IPS-11a (cell line): ENCODE measurements around the gene FEZF1.

Source experiments
- H3K4me3 ChIP-seq: one replicate; pipeline ENCODE4 v1.5.1; 2013; ENCODE audit warnings: low read depth, low read length, control low read depth

The FEZF1 gene

GRCh38 chr7:122273117-122273516 is 31.4 kb downstream of the FEZF1 start:
- H3K4me3 ChIP-seq, result no peak overlapping the region

GRCh38 chr7:122269241-122269640 is 35.3 kb downstream of the FEZF1 start:
- H3K4me3 ChIP-seq, result no peak overlapping the region

- H3K4me3 ChIP-seq, result no peak overlapping the region
Observed at GRCh38 chr7:122268101-122268500, 36.4 kb downstream of the FEZF1 start.

DNA sequence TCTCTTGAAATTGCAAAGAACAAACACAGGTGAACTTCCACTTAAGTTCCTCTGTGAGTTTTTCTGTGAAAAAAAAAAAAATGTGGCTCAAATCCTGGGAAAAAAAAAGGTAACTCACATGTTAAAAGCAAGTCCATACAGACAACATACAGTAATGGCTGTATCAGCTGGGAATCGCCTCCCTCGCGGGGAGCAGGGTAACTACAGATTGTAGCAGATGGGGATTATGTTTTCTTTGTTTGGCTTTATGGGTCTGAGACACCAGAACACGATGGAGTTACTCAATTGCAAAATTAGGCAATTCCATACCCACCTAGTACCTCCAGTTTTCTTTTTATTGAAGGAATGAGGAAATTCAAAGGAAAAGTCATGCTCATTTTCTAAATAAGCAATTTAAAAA is 42.3 kb downstream of the FEZF1 start:
- H3K4me3 ChIP-seq, result no peak overlapping the region

DNA sequence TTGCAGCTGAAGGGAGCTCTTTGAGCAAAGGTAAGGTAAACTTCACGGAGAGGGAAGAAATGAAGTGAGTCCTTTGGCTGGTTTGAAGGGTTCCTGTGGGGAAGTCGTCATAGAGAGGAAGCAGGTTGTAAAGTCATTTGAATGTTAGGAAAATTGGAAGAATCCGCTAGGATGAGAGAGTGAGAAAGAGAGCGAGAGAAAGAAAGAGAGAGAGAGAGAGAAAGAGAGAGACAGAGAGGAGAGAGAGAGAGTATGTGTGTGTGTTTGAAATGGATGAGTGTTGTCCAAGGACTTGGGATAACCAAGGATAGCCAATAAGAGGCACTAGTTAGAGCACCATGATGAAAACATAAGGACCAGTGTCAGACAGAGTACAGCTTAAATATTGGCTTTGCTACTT is 43.1 kb downstream of the FEZF1 start:
- no peak overlapping the region for H3K4me3 ChIP-seq

GRCh38 chr7:122261016-122261415 is 43.5 kb downstream of the FEZF1 start:
- H3K4me3 ChIP-seq, result no peak overlapping the region

- H3K4me3 ChIP-seq, result no peak overlapping the region
Observed at GRCh38 chr7:122260336-122260735, 44.2 kb downstream of the FEZF1 start.

- H3K4me3 ChIP-seq, result no peak overlapping the region
Observed at GRCh38 chr7:122258971-122259370, 45.6 kb downstream of the FEZF1 start.

DNA sequence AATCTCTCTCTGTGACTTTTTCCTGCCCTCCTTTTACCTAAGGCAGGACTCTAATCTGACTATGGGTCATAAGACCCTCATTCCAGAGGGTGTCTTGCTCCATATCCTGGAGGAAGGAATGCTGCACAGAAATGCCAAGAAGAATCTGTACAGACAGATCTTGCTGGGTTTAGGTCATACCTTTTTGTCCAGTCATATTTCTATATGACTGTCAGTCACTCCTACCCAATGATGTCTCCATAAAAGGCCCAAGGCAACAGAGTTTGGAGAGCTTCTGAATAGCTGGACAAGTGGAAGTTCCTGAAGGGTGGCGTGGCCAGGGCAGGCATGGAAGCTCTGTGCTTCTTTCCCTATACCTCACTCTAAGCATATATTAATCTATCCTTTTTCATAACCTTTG is 47.5 kb downstream of the FEZF1 start:
- no peak overlapping the region for H3K4me3 ChIP-seq

DNA sequence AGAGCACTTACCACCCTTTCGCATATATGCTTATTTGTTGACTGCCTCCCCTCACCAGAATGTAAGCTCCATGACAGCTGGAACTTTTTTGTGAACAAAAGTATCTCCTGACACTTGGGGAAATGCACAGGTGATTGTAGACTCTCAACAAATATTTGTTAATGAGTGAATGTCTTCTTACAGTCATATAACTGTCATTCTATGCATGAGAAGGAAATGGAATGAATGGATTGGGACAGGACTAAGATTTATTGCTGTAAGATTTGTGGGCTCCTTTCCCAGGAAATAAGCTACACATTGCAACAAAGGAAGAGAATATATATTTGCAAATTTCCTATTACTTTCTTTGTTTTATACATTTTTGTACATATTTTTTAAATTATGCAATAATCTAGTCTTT is 48.5 kb downstream of the FEZF1 start:
- H3K4me3 ChIP-seq, result no peak overlapping the region

DNA sequence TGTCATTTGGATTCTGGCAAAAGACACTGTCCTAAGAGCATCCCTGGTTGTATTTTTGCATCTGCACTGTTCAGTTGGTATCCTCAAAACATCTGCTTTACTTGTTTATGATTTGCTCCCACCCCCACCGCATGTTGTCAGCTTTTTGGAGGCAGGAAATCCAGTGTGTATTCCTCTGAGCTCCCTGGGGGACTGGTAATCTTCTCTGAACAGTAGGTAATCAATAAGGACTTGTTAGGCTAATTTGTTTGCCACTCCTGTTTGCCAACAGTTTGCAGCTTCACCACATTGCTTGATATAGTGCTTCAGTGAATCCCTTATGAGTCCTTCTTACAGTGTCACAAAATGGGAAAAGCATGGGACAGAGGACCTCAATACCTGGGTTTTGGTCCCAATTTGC is 49.1 kb downstream of the FEZF1 start:
- H3K4me3 ChIP-seq, result no peak overlapping the region
